HUDEP-2 (cell line): ENCODE measurements around the gene TAS2R31.

Experiments
- DNase-seq, 76 experiments: peaks; one replicate each; lab custom pipeline; 2025; ENCODE audit not compliant: unreplicated experiment in 76 of 76; lab: John Stamatoyannopoulos, UW

TAS2R31 gene

GRCh38 chr12:11007608-11008007 lies 23.6 kb downstream of the TAS2R31 start:
- no peak for DNase-seq

- DNase-seq = no peak
These were observed 33.0 kb downstream of the TAS2R31 start, which contains the start of gene TAS2R20 for GRCh38 chr12:10998204-10998603. TAS2R20 (minus strand) TSS chr12:10998304; CDS start chr12:10997875, 429 bp downstream.

GRCh38 chr12:10994307-10994706 lies 36.9 kb downstream of the TAS2R31 start:
- DNase-seq = no peak

- DNase-seq = no peak
These were observed 42.1 kb downstream of the TAS2R31 start for GRCh38 chr12:10989107-10989506.

- no peak for DNase-seq
These were observed 44.4 kb downstream of the TAS2R31 start, which contains the start of gene TAS2R50 for GRCh38 chr12:10986812-10987211. TAS2R50 (minus strand) TSS chr12:10986912; CDS start chr12:10986860, 52 bp downstream.

GRCh38 chr12:10982244-10982643 lies 49.0 kb downstream of the TAS2R31 start:
- DNase-seq = no peak
